Fibroblast of lung (primary cell): ENCODE measurements around the gene CRACR2A.

Experiments used
- CTCF ChIP-seq, 2 donors: IDR thresholded peaks in 1 of 2; conservative IDR thresholded peaks in 1 of 2; 1 replicate in 1 of 2; 2 replicates in 1 of 2; pipeline ENCODE4 v1.5.1; 2011 to 2012; ENCODE audit warnings: low read length in 2 of 2, control low read depth in 1 of 2, inconsistent platforms in 1 of 2, low read depth in 1 of 2, mild to moderate bottlenecking in 1 of 2
- EZH2 ChIP-seq: IDR thresholded peaks from 2 replicates; pipeline ENCODE4 v1.5.1; 2012; ENCODE audit warnings: low read length, control low read depth, mild to moderate bottlenecking; ENCODE audit errors: missing control alignments

GRCh38 chr12:3617565-3617964, 135.3 kb downstream of the CRACR2A start:
- TF ChIP-seq CTCF (conservative IDR thresholded peaks at IDR 0.05 in 1 of 2, IDR thresholded peaks at IDR 0.05 in 1 of 2; ENCODE audit: low read depth in 1 of 2, low read length in 2 of 2) (no peak), EZH2 (no peak)
